Measurements from ENCODE around the gene KIAA1755.

Gene KIAA1755

DNA sequence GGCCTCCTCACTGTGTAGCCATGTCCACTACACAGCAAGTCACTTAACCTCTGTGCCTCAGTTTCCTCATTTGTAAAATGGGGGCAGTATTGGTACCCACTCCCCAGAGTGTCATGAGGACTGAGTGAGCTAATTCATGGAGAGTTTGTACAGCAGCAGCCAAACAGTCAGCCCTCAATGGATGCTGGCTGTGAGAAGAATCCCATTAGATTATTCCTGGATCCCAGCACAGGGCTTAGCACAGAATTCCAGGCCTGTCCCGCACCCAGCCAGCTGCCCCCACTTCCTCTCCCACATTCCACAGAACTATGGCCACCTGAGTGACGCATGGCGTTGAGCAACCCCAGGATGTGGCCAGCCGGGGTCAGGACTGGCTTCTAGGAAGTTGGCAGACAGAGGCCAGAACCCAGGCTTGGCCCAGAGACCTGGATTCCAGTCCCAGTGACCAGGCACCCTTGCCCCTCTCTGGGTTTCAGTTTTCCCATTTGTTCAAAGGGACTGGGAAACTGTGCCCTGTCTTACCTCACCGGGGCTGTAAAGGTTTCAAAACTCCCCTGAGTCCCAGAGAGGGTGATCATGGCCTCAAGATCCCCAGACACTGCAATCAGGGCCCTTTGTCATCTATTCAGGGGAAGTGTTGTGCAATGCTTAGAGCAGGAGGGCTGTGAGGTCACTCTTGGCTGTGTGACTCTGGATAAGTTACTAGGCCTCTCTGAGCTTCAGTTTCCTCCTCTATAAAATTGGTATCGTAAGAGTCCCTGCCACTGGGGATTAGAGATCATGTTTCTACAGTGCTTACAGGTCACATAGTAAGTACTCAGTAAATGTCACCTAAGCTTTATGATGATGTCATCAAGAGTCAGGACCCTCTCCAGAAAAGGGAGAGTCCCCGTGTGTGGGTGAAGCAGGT lies 92.4 kb downstream of the KIAA1755 start:
- Histone ChIP-seq H3K4me1 (ENCODE audit: control insufficient read depth, low read depth, low read length) (no peaks in the 10 kb centered on the region), H3K9ac (ENCODE audit: low read length) (no peak overlapping the region), H3K27ac (ENCODE audit: low read depth, low read length) (no peak overlapping the region), H3K4me3 (ENCODE audit: low read length) (no peak overlapping the region), H2BK5ac (ENCODE audit: low read length) (no peak overlapping the region), H2AK5ac (ENCODE audit: low read length) (no peak overlapping the region), H3K27me3 (ENCODE audit: insufficient read depth, low read length, poor library complexity) (no peaks in the 10 kb centered on the region), H3K4ac (ENCODE audit: low read depth, low read length) (no peak overlapping the region), H3K79me1 (ENCODE audit: low read length) (no peaks in the 10 kb centered on the region), H4K5ac (ENCODE audit: low read length) (no peak overlapping the region), H3K56ac (ENCODE audit: low read length) (no peak overlapping the region), H3K18ac (ENCODE audit: low read length) (no peak overlapping the region), H2BK120ac (ENCODE audit: low read depth, low read length) (no peak overlapping the region), H3K36me3 (ENCODE audit: control insufficient read depth, insufficient read depth, low read length) (no peaks in the 10 kb centered on the region), H3K4me2 (ENCODE audit: low read length) (no peak overlapping the region), H3K23ac (ENCODE audit: low read length) (no peak overlapping the region), H3K79me2 (ENCODE audit: control insufficient read depth, insufficient read depth, low read length) (no peaks in the 10 kb centered on the region), H2BK15ac (replicated peaks; ENCODE audit: low read depth) (no peak overlapping the region), H4K8ac (ENCODE audit: low read depth, low read length) (no peak overlapping the region)
- WGBS (ENCODE audit: extremely low coverage, insufficient coverage, low lambda C conversion rate) = no CpG with 5 or more reads among the region's 7 CpGs
- DNase-seq = peak; percentile 73

DNA sequence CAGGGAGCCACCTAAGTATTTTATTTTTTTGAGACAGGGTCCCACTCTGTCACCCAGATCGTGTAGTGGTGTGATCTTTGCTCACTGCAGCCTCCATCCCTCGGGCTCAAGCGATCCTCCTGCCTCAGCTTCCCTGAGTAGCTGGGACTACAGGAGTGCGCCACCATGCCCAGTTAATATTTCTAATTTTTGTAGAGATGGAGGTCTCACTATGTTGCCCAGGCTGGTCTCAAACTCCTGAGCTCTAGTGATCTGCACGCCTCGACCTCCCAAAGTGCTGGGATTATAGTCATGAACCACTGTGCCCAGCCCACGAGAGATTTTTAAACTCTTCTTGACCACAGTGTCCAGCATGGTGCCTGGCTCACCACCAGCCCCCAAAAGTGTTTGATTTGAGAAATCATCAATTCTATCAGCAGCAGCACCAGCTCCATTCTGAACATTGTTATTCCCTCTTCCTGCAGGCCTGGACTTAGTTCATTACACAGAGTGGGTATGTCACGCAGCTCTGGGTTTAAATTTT lies 93.1 kb downstream of the KIAA1755 start:
- no peak for DNase-seq

DNA sequence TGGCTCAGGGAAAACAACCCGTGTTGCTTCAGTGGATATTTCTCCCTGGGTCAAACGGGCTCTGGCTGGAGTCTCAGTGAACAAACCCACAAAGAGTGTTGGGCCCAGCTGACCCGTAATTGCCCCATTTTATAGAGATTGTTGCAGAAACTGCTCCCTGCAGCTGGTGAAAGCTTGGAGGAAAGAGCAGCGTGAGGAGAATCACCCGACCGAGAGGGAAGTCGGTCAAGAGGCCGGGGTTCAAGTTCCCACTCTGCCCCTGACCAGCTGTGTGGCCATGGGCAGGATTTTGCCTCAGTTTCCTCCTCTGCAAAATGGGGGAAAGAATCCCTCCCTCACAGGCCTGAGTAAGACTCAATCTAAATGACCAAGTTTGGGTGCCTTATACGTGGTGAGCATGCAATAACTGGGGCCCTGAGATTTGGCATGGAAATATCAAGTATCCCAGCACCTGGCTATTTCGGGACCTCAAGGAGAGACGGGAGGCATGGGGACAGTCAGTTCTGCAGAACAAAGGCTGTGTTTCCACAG lies 93.8 kb downstream of the KIAA1755 start:
- H3K79me1 ChIP-seq (ENCODE audit: low read length) = no peaks in the 10 kb centered on the region
- no peak overlapping the region for H3K18ac ChIP-seq (ENCODE audit: low read length)
- H3K36me3 ChIP-seq (ENCODE audit: control insufficient read depth, insufficient read depth, low read length) = no peaks in the 10 kb centered on the region
- H3K9ac ChIP-seq (ENCODE audit: low read length) = no peak overlapping the region
- H2AK5ac ChIP-seq (ENCODE audit: low read length) = no peak overlapping the region
- H4K8ac ChIP-seq (ENCODE audit: low read depth, low read length) = no peak overlapping the region
- no peak overlapping the region for H3K23ac ChIP-seq (ENCODE audit: low read length)
- no peak overlapping the region for H2BK15ac ChIP-seq (replicated peaks; ENCODE audit: low read depth)
- H2BK120ac ChIP-seq (ENCODE audit: low read depth, low read length) = no peak overlapping the region
- no peak overlapping the region for H3K27ac ChIP-seq (ENCODE audit: low read depth, low read length)
- no peak overlapping the region for H4K5ac ChIP-seq (ENCODE audit: low read length)
- no peak overlapping the region for H3K4ac ChIP-seq (ENCODE audit: low read depth, low read length)
- H3K4me3 ChIP-seq (ENCODE audit: low read length) = no peak overlapping the region
- no peak overlapping the region for H2BK5ac ChIP-seq (ENCODE audit: low read length)
- no peak for DNase-seq
- H3K79me2 ChIP-seq (ENCODE audit: control insufficient read depth, insufficient read depth, low read length) = no peaks in the 10 kb centered on the region
- H3K4me2 ChIP-seq (ENCODE audit: low read length) = no peak overlapping the region
- no peak overlapping the region for H3K56ac ChIP-seq (ENCODE audit: low read length)
- no peaks in the 10 kb centered on the region for H3K27me3 ChIP-seq (ENCODE audit: insufficient read depth, low read length, poor library complexity)
- no CpG with 5 or more reads among the region's 11 CpGs for WGBS (ENCODE audit: extremely low coverage, insufficient coverage, low lambda C conversion rate)
- no peaks in the 10 kb centered on the region for H3K4me1 ChIP-seq (ENCODE audit: control insufficient read depth, low read depth, low read length)

More for the DNA sequence above, 93.1 kb downstream of the KIAA1755 start:
- no CpG with 5 or more reads among the region's 8 CpGs for WGBS (ENCODE audit: extremely low coverage, insufficient coverage, low lambda C conversion rate)
- no peak overlapping the region for H3K4me3 ChIP-seq (ENCODE audit: low read length)
- H3K4ac ChIP-seq (ENCODE audit: low read depth, low read length) = no peak overlapping the region
- no peak overlapping the region for H2BK5ac ChIP-seq (ENCODE audit: low read length)
- H3K27me3 ChIP-seq (ENCODE audit: insufficient read depth, low read length, poor library complexity) = no peaks in the 10 kb centered on the region
- H2BK15ac ChIP-seq (replicated peaks; ENCODE audit: low read depth) = no peak overlapping the region
- no peak overlapping the region for H3K27ac ChIP-seq (ENCODE audit: low read depth, low read length)
- no peak overlapping the region for H2BK120ac ChIP-seq (ENCODE audit: low read depth, low read length)
- no peak overlapping the region for H3K23ac ChIP-seq (ENCODE audit: low read length)
- H2AK5ac ChIP-seq (ENCODE audit: low read length) = no peak overlapping the region
- H4K8ac ChIP-seq (ENCODE audit: low read depth, low read length) = no peak overlapping the region
- H3K36me3 ChIP-seq (ENCODE audit: control insufficient read depth, insufficient read depth, low read length) = no peaks in the 10 kb centered on the region
- no peaks in the 10 kb centered on the region for H3K79me2 ChIP-seq (ENCODE audit: control insufficient read depth, insufficient read depth, low read length)
- no peak overlapping the region for H3K56ac ChIP-seq (ENCODE audit: low read length)
- no peaks in the 10 kb centered on the region for H3K79me1 ChIP-seq (ENCODE audit: low read length)
- no peak overlapping the region for H4K5ac ChIP-seq (ENCODE audit: low read length)
- H3K4me1 ChIP-seq (ENCODE audit: control insufficient read depth, low read depth, low read length) = no peaks in the 10 kb centered on the region
- no peak overlapping the region for H3K4me2 ChIP-seq (ENCODE audit: low read length)
- H3K9ac ChIP-seq (ENCODE audit: low read length) = no peak overlapping the region
- no peak overlapping the region for H3K18ac ChIP-seq (ENCODE audit: low read length)

DNA sequence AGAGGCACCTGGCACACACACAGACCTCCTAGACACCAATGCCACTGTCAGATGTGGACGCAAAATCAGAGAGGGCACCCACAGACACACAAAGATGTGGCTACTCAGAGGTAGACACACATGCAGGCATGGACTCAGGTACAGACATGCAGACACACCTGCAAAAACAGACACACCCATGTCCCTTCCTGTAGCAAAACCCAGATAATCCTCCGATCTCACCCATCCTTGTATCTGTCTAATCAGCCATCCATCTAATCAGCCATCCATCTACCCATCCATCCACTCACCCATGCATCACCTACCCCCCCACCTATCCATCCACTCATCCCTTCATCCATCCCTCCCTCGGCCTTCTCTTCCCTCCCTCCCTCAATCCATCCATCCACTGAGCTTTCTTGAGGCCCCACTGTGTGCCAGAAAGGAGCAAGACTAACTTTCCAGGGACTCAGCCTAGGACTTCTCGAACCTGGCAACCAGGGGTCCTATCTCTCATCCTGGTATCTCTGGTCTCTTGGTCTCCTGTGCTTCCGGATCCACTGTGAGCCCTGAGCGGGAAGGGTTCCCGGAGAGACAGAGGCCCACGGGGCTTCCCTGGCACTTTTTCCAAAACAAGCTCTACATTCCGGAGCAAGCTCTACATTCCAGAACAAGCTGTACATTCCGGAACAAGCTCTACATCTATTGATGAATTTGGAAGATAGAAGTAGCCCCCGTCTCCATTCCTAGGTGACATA lies 94.4 kb downstream of the KIAA1755 start:
- Histone ChIP-seq H3K9ac (ENCODE audit: low read length) (no peak overlapping the region), H3K18ac (ENCODE audit: low read length) (no peak overlapping the region), H3K56ac (ENCODE audit: low read length) (no peak overlapping the region), H4K5ac (ENCODE audit: low read length) (no peak overlapping the region), H3K4me1 (ENCODE audit: control insufficient read depth, low read depth, low read length) (no peaks in the 10 kb centered on the region), H3K27ac (ENCODE audit: low read depth, low read length) (no peak overlapping the region), H3K4me2 (ENCODE audit: low read length) (no peak overlapping the region), H4K8ac (ENCODE audit: low read depth, low read length) (no peak overlapping the region), H3K4me3 (ENCODE audit: low read length) (no peak overlapping the region), H2AK5ac (ENCODE audit: low read length) (no peak overlapping the region), H2BK5ac (ENCODE audit: low read length) (no peak overlapping the region), H2BK120ac (ENCODE audit: low read depth, low read length) (no peak overlapping the region), H3K79me2 (ENCODE audit: control insufficient read depth, insufficient read depth, low read length) (no peaks in the 10 kb centered on the region), H3K36me3 (ENCODE audit: control insufficient read depth, insufficient read depth, low read length) (no peaks in the 10 kb centered on the region), H3K4ac (ENCODE audit: low read depth, low read length) (no peak overlapping the region), H3K23ac (ENCODE audit: low read length) (no peak overlapping the region), H2BK15ac (replicated peaks; ENCODE audit: low read depth) (no peak overlapping the region), H3K79me1 (ENCODE audit: low read length) (no peaks in the 10 kb centered on the region), H3K27me3 (ENCODE audit: insufficient read depth, low read length, poor library complexity) (no peaks in the 10 kb centered on the region)
- DNase-seq = no peak
- no CpG with 5 or more reads among the region's 11 CpGs for WGBS (ENCODE audit: extremely low coverage, insufficient coverage, low lambda C conversion rate)

DNA sequence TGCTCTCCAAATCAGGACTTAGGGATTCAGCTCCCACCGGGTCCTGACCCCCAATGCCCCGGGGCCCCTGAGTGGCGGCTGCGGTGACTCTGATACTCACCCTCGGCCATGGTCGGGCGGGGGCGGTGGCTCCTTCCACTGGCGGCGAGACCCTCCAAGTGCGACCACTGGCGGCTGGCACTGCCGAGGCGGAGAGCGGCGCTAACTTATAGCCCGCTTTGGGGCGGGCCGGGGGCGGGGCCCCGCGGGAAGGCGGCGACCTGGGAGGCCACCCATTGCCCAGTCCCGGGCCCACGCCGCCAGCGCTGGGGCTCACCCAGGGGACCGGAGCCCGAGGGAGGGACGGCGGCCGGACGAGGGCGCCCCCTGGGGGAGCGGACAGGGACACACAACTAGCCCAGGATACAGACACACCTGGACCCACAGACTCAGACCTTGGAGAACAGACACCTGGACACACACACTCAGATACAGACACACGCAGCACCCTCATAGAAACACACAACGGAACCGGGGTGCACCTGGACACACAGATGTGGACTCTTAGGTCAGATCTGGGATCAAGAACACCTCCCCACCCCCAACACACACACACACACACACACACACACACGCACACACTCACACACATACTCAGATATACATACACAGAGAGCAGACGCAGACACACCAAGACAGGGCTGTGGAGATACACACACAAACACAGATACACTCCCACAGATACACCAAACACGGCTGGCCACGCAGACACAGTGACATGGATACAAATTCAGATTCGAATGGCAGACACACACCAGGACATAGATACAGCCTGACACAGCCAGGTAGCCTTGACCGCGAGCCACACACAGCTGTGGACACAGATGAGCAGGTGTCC lies 95.2 kb downstream of the KIAA1755 start, which contains the start of gene TGM2:
Gene TGM2, minus strand, starts transcription at position 182 of the 877 bp plus-strand sequence. Its CDS starts 72 bp downstream, at position 110.
- Histone ChIP-seq H3K18ac (ENCODE audit: low read length) (no peak within 1 kb of the TSS), H3K9ac (ENCODE audit: low read length) (peak within 1 kb of the TSS; percentile 24), H3K56ac (ENCODE audit: low read length) (peak within 1 kb of the TSS; percentile 69), H4K8ac (ENCODE audit: low read depth, low read length) (no peak within 1 kb of the TSS), H3K79me1 (ENCODE audit: low read length) (no peaks in the 10 kb centered on the region), H2AK5ac (ENCODE audit: low read length) (no peak within 1 kb of the TSS), H3K4me3 (ENCODE audit: low read length) (no peak within 1 kb of the TSS), H3K23ac (ENCODE audit: low read length) (no peak within 1 kb of the TSS), H4K5ac (ENCODE audit: low read length) (no peak within 1 kb of the TSS), H3K27me3 (ENCODE audit: insufficient read depth, low read length, poor library complexity) (no peaks in the 10 kb centered on the region), H3K36me3 (ENCODE audit: control insufficient read depth, insufficient read depth, low read length) (no peaks in the 10 kb centered on the region), H2BK120ac (ENCODE audit: low read depth, low read length) (no peak within 1 kb of the TSS), H3K79me2 (ENCODE audit: control insufficient read depth, insufficient read depth, low read length) (no peaks in the 10 kb centered on the region), H3K4ac (ENCODE audit: low read depth, low read length) (no peak within 1 kb of the TSS), H3K4me2 (ENCODE audit: low read length) (peak within 1 kb of the TSS; percentile 31), H3K4me1 (ENCODE audit: control insufficient read depth, low read depth, low read length) (no peaks in the 10 kb centered on the region), H2BK15ac (replicated peaks; ENCODE audit: low read depth) (no peak within 1 kb of the TSS), H2BK5ac (ENCODE audit: low read length) (no peak within 1 kb of the TSS), H3K27ac (ENCODE audit: low read depth, low read length) (no peak within 1 kb of the TSS)
- peak; percentile 53 for DNase-seq
- no CpG with 5 or more reads among the region's 46 CpGs for WGBS (ENCODE audit: extremely low coverage, insufficient coverage, low lambda C conversion rate)
